HEK293T (cell line): ENCODE data around the gene FOXP4.

Source experiments
- CTCF ChIA-PET: fragments of 350-600 bp; formaldehyde crosslinking; extraction: SDS; loops from one replicate; lab custom pipeline; 2021; ENCODE audit warnings: antibody characterized with exemption, inconsistent platforms; lab: Yijun Ruan, JAX
- POLR2A ChIA-PET: fragments of 350-600 bp; formaldehyde crosslinking; extraction: SDS; loops from one replicate; lab custom pipeline; 2020; ENCODE audit warnings: antibody characterized with exemption, inconsistent platforms; lab: Yijun Ruan, JAX
- DNase-seq: peaks from one replicate; pipeline ENCODE4 v3.0.0; 2012; ENCODE audit warnings: mixed read lengths; ENCODE audit errors: extremely low spot score
- ARNT ChIP-seq: fragments of 450-650 bp; IDR thresholded peaks from 2 replicates; pipeline ENCODE4 v1.6.1; 2017; ENCODE audit warnings: mild to moderate bottlenecking
- BHLHE40 ChIP-seq: fragments of 450-650 bp; IDR thresholded peaks from 2 replicates; pipeline ENCODE4 v1.6.1; 2016; ENCODE audit warnings: mild to moderate bottlenecking, moderate library complexity, borderline replicate concordance
- CTBP1 ChIP-seq: fragments of 450-650 bp; IDR thresholded peaks from 2 replicates; pipeline ENCODE4 v1.6.1; 2016; ENCODE audit warnings: borderline replicate concordance
- ELF4 ChIP-seq: fragments of 450-650 bp; IDR thresholded peaks from 2 replicates; pipeline ENCODE4 v1.6.1; 2017; ENCODE audit warnings: antibody characterized with exemption
- FOXA1 ChIP-seq: fragments of 450-650 bp; IDR thresholded peaks from 2 replicates; pipeline ENCODE4 v1.6.1; 2016; ENCODE audit warnings: mild to moderate bottlenecking
- FOXK2 ChIP-seq: fragments of 450-650 bp; IDR thresholded peaks from 2 replicates; pipeline ENCODE4 v1.6.1; 2016; ENCODE audit warnings: mild to moderate bottlenecking
- FOXM1 ChIP-seq: fragments of 450-650 bp; IDR thresholded peaks from 2 replicates; pipeline ENCODE4 v1.6.1; 2017; ENCODE audit warnings: mild to moderate bottlenecking, borderline replicate concordance
- HDGF ChIP-seq: fragments of 450-650 bp; IDR thresholded peaks from 2 replicates; pipeline ENCODE4 v1.6.1; 2017; ENCODE audit warnings: antibody characterized with exemption, borderline replicate concordance
- L3MBTL2 ChIP-seq: fragments of 450-650 bp; conservative IDR thresholded peaks from 2 replicates; pipeline ENCODE4 v1.6.1; 2016; ENCODE audit warnings: mild to moderate bottlenecking
- LEF1 ChIP-seq: fragments of 450-650 bp; IDR thresholded peaks from 2 replicates; pipeline ENCODE4 v1.6.1; 2017; ENCODE audit warnings: mild to moderate bottlenecking, borderline replicate concordance
- NFRKB ChIP-seq: fragments of 450-650 bp; IDR thresholded peaks from 2 replicates; pipeline ENCODE4 v1.6.1; 2016; ENCODE audit warnings: mild to moderate bottlenecking, moderate library complexity
- PKNOX1 ChIP-seq: fragments of 450-650 bp; IDR thresholded peaks from 2 replicates; pipeline ENCODE4 v1.6.1; 2016
- SP1 ChIP-seq: fragments of 450-650 bp; IDR thresholded peaks from 2 replicates; pipeline ENCODE4 v1.6.1; 2017
- SUZ12 ChIP-seq: fragments of 450-650 bp; IDR thresholded peaks from 2 replicates; pipeline ENCODE4 v1.6.1; 2016; ENCODE audit warnings: mild to moderate bottlenecking
- TARDBP ChIP-seq: fragments of 450-650 bp; IDR thresholded peaks from 2 replicates; pipeline ENCODE4 v1.6.1; 2016
- ZNF384 ChIP-seq: fragments of 450-650 bp; IDR thresholded peaks from 2 replicates; pipeline ENCODE4 v1.6.1; 2016

FOXP4 gene

GRCh38 chr6:41641352-41641925, 95.3 kb downstream of the FOXP4 start:
- ChIA-PET CTCF (interaction anchor here (1.0 kb wide), 1 partner anchor 273 kb away, joined by 3 read pairs; no protein-coding TSS in a partner anchor), POLR2A (no interaction called here)
- no peak for DNase-seq
- TF ChIP-seq SP1 (no peak), TARDBP (no peak), HDGF (no peak), FOXK2 (no peak), FOXA1 (no peak), FOXM1 (no peak), BHLHE40 (no peak), PKNOX1 (no peak)

- ChIA-PET CTCF (interaction anchor here (0.9 kb wide), 1 partner anchor 9 kb away, joined by 3 read pairs; no protein-coding TSS in a partner anchor), POLR2A (no interaction called here)
- no peak for DNase-seq
- TF ChIP-seq CTBP1 (no peak), FOXA1 (no peak), ZNF384 (no peak), SP1 (no peak), LEF1 (no peak), ELF4 (no peak), SUZ12 (no peak), NFRKB (no peak), FOXK2 (no peak), HDGF (no peak), FOXM1 (no peak), ARNT (no peak), L3MBTL2 (no peak), PKNOX1 (no peak), BHLHE40 (no peak), TARDBP (no peak)
These were observed 96.1 kb downstream of the FOXP4 start for GRCh38 chr6:41642090-41642959.

GRCh38 chr6:41642960-41643898, 97.0 kb downstream of the FOXP4 start:
- no peak for TF ChIP-seq CTBP1
- TF ChIP-seq PKNOX1: no peak
- no peak for TF ChIP-seq SP1
- TF ChIP-seq ELF4: no peak
- no peak for TF ChIP-seq FOXA1
- TF ChIP-seq BHLHE40: no peak
- no peak for TF ChIP-seq ZNF384
- no peak for TF ChIP-seq SUZ12
- no peak for TF ChIP-seq TARDBP
- no peak for TF ChIP-seq LEF1
- TF ChIP-seq L3MBTL2: no peak
- no peak for TF ChIP-seq NFRKB
- no peak for TF ChIP-seq FOXM1
- no peak for TF ChIP-seq FOXK2
- no peak for TF ChIP-seq HDGF
- no peak for TF ChIP-seq ARNT
- no peak for DNase-seq
- ChIA-PET POLR2A (no interaction called here), CTCF (no interaction called here)

GRCh38 chr6:41643899-41644269, 97.7 kb downstream of the FOXP4 start:
- POLR2A ChIA-PET: no interaction called here
- CTCF ChIA-PET: no interaction called here
- TF ChIP-seq CTBP1: no peak
- TF ChIP-seq HDGF: no peak
- TF ChIP-seq BHLHE40: no peak
- TF ChIP-seq ZNF384: no peak
- TF ChIP-seq FOXK2: no peak
- no peak for TF ChIP-seq PKNOX1
- TF ChIP-seq FOXM1: no peak
- TF ChIP-seq SUZ12: no peak
- TF ChIP-seq TARDBP: no peak
- no peak for TF ChIP-seq LEF1
- TF ChIP-seq L3MBTL2: no peak
- no peak for TF ChIP-seq SP1
- no peak for TF ChIP-seq ELF4
- DNase-seq: no peak
